HepG2 (cell line): ENCODE data around the gene PEAK3. TPM values are rescaled to one million over a fixed set of nuclear protein-coding genes. Genes with fewer than 3 reads are reported as not detected.

Source experiments
- HNF4A ChIP-seq: sonication (generic); formaldehyde crosslinking; IDR thresholded peaks from 2 replicates; pipeline ENCODE4 v1.4.0; 2020; ENCODE audit warnings: missing genetic modification reagents
- HNF4G ChIP-seq, 2 experiments: sonication (generic) in 1 of 2; formaldehyde crosslinking in 1 of 2; IDR thresholded peaks; 2 replicates each; pipeline versions ENCODE4 v1.4.0 to v1.6.1; 2011 to 2020; ENCODE audit warnings: borderline replicate concordance in 2 of 2, low read depth in 2 of 2, mild to moderate bottlenecking in 2 of 2, low read length in 1 of 2, missing genetic modification reagents in 1 of 2, moderate library complexity in 1 of 2
- IRF2 ChIP-seq: IDR thresholded peaks from 2 replicates; pipeline ENCODE4 v1.6.1; 2018; ENCODE audit warnings: missing genetic modification reagents, missing compliant biosample characterization
- KAT2B ChIP-seq: fragments of 150-350 bp; IDR thresholded peaks from 2 replicates; pipeline ENCODE4 v1.6.1; 2014; ENCODE audit warnings: low read depth, low read length, borderline replicate concordance
- KDM3A ChIP-seq: IDR thresholded peaks from 2 replicates; pipeline ENCODE4 v1.6.1; 2018; ENCODE audit warnings: low read depth, missing compliant biosample characterization
- MTA1 ChIP-seq: sonication (generic); formaldehyde crosslinking; IDR thresholded peaks from 2 replicates; pipeline ENCODE4 v1.4.0; 2020; ENCODE audit warnings: missing genetic modification reagents, mild to moderate bottlenecking, borderline replicate concordance
- NCOA5 ChIP-seq: sonication (generic); formaldehyde crosslinking; IDR thresholded peaks from 2 replicates; pipeline ENCODE4 v1.4.0; 2020; ENCODE audit warnings: missing genetic modification reagents
- PHF21A ChIP-seq: sonication (generic); formaldehyde crosslinking; IDR thresholded peaks from 2 replicates; pipeline ENCODE4 v1.5.0; 2020; ENCODE audit warnings: mild to moderate bottlenecking, missing genetic modification reagents
- RFXANK ChIP-seq: IDR thresholded peaks from 2 replicates; pipeline ENCODE4 v1.6.1; 2016
- TBX2 ChIP-seq: sonication (generic); formaldehyde crosslinking; IDR thresholded peaks from 2 replicates; pipeline ENCODE4 v1.5.0; 2020; ENCODE audit warnings: missing genetic modification reagents, mild to moderate bottlenecking, borderline replicate concordance
- TBX3 ChIP-seq: fragments of 450-650 bp; IDR thresholded peaks from 2 replicates; pipeline ENCODE4 v1.6.1; 2017; ENCODE audit warnings: antibody characterized with exemption, mild to moderate bottlenecking, inconsistent platforms, borderline replicate concordance
- XRCC5 ChIP-seq: fragments of 200-400 bp; formaldehyde crosslinking; optimal IDR thresholded peaks from 2 replicates; pipeline ENCODE3; 2017; ENCODE audit warnings: mild to moderate bottlenecking, low read length
- ZBTB38 ChIP-seq: sonication (generic); formaldehyde crosslinking; IDR thresholded peaks from 2 replicates; pipeline ENCODE4 v1.5.1; 2020; ENCODE audit warnings: mild to moderate bottlenecking, missing genetic modification reagents
- ZC3H13 ChIP-seq: sonication (generic); formaldehyde crosslinking; IDR thresholded peaks from 2 replicates; pipeline ENCODE4 v1.8.1; 2023; ENCODE audit warnings: mild to moderate bottlenecking, missing genetic modification reagents, moderate library complexity
- ZEB1 ChIP-seq: IDR thresholded peaks from 2 replicates; pipeline ENCODE4 v1.6.1; 2012; ENCODE audit warnings: mild to moderate bottlenecking, low read depth, inconsistent platforms; ENCODE audit not compliant: insufficient replicate concordance
- ZNF292 ChIP-seq: sonication (generic); formaldehyde crosslinking; IDR thresholded peaks from 2 replicates; pipeline ENCODE4 v1.8.1; 2022; ENCODE audit warnings: mild to moderate bottlenecking, low read depth, missing genetic modification reagents, borderline replicate concordance
- ZNF788 ChIP-seq: sonication (generic); formaldehyde crosslinking; IDR thresholded peaks from 2 replicates; pipeline ENCODE4 v1.5.0; 2020; ENCODE audit warnings: mild to moderate bottlenecking, missing genetic modification reagents, borderline replicate concordance
- ZNF816 ChIP-seq: sonication (generic); formaldehyde crosslinking; IDR thresholded peaks from 2 replicates; pipeline ENCODE4 v1.8.0; 2022; ENCODE audit warnings: missing genetic modification reagents, mild to moderate bottlenecking, borderline replicate concordance
- ZSCAN29 ChIP-seq: sonication (generic); formaldehyde crosslinking; conservative IDR thresholded peaks from 2 replicates; pipeline ENCODE4 v1.4.0; 2020; ENCODE audit warnings: mild to moderate bottlenecking, missing genetic modification reagents
- polyA plus RNA-seq, 8 experiments: library from polyadenylated mRNA; depleted of rRNA in 3 of 8; stranded (reverse) in 7 of 8; unstranded in 1 of 8; fragments of >200 nt; fragmentation: Illumina TruSeq in 4 of 8; extraction: Trizol in 4 of 8; gene quantifications; 2 replicates each; pipeline versions ENCODE4 v1.2.1 to v1.2.3, GENCODE V29; 2011 to 2016; ENCODE audit warnings: low read depth in 4 of 8, missing spikeins in 1 of 8, mixed read lengths in 1 of 8; ENCODE audit not compliant: insufficient read depth in 1 of 8
- total RNA-seq, 5 experiments: library from RNA; depleted of rRNA; stranded (reverse); fragments of >200 nt; fragmentation: Illumina TruSeq; extraction: Trizol; gene quantifications; 2 replicates each; pipeline ENCODE4 v1.2.3, GENCODE V29; 2016; ENCODE audit warnings: low read depth in 1 of 5
- TF ChIP-seq, protein P1 (sequence below): IDR thresholded peaks from 2 replicates; pipeline ENCODE4 v1.4.0; 2020; ENCODE audit warnings: mild to moderate bottlenecking, missing genetic modification reagents
- TF ChIP-seq, protein P2 (sequence below): sonication (generic); formaldehyde crosslinking; IDR thresholded peaks from 2 replicates; pipeline ENCODE4 v1.4.0; 2020; ENCODE audit warnings: missing genetic modification reagents
- TF ChIP-seq, protein P3 (sequence below): sonication (generic); formaldehyde crosslinking; IDR thresholded peaks from 2 replicates; pipeline ENCODE4 v1.8.0; 2022; ENCODE audit warnings: mild to moderate bottlenecking, missing genetic modification reagents, moderate library complexity
- TF ChIP-seq, protein P4 (sequence below): sonication (generic); formaldehyde crosslinking; IDR thresholded peaks from 2 replicates; pipeline ENCODE4 v1.8.0; 2022; ENCODE audit warnings: mild to moderate bottlenecking, missing genetic modification reagents, moderate library complexity

PEAK3 gene
- total and polyA plus RNA-seq, 2 of the 13 experiments (the other 11 are each of a cell fraction or from before 2014, with no cell fraction given), result not detected

DNA sequence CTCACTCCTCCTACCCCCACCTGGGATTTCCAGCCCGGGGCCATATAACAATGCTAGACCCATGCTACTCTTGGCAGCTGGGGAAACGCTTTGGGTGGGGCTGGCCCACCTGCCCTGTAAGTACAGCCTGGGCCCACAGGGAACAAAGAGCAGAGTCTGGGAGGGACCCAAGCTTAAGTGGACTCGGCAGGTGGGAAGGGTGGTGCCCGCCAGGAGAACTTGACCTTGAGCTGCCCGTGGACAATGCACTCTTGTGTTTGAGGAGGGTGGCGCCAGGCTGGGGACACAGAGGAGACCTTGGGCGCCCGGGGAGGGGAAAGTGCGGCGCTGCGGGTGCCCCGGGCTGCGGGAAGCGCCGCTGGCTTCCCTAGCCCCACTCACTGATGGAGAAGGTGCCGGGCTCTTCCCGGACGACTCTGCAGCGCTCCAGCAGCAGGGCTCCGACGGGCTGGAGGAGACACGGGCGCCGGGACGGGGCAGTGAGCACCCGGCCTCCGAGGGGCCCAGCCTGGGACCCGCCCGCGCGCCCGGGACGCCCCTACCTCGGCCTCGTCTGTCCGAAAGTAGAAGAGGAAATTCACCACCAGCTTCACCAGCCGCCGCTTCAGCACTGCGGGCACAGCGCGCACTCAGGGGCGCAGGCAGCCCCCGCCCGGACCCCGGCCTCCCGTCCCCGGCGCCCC is 46.5 kb downstream of the PEAK3 start (continued):
- TF ChIP-seq ZBTB38 (CRISPR knock-in tag) (0 out of 2 replicates have a peak, but pooled peaks have one; percentile 35), MTA1 (CRISPR knock-in tag) (peak; percentile 52; the same call in 1 of the 2 replicates), TBX2 (peak; percentile 62), KDM3A (no peak), PHF21A (CRISPR knock-in tag) (0 out of 2 replicates have a peak, but pooled peaks have one; percentile 60), RFXANK (CRISPR knock-in tag) (no peak), TBX3 (peak; percentile 33; the same call in 1 of the 2 replicates), NCOA5 (CRISPR knock-in tag) (no peak), ZNF816 (CRISPR knock-in tag) (no peak), ZNF788 (CRISPR knock-in tag) (0 out of 2 replicates have a peak, but pooled peaks have one; percentile 22), ZEB1 (peak; percentile 85), IRF2 (no peak), ZSCAN29 (CRISPR knock-in tag) (no peak), ZC3H13 (CRISPR knock-in tag) (no peak), KAT2B (no peak), ZNF292 (CRISPR knock-in tag) (no peak), XRCC5 (peak; percentile 58), HNF4G (IDR thresholded peaks at IDR 0.05; ENCODE audit: borderline replicate concordance, low read depth, low read length) (peak; percentile 31; the same call in 1 of the 2 replicates), HNF4G (CRISPR knock-in tag; IDR thresholded peaks at IDR 0.05; ENCODE audit: borderline replicate concordance, low read depth) (no peak), HNF4A (peak; percentile 81)
- TF ChIP-seq, protein P1, sequence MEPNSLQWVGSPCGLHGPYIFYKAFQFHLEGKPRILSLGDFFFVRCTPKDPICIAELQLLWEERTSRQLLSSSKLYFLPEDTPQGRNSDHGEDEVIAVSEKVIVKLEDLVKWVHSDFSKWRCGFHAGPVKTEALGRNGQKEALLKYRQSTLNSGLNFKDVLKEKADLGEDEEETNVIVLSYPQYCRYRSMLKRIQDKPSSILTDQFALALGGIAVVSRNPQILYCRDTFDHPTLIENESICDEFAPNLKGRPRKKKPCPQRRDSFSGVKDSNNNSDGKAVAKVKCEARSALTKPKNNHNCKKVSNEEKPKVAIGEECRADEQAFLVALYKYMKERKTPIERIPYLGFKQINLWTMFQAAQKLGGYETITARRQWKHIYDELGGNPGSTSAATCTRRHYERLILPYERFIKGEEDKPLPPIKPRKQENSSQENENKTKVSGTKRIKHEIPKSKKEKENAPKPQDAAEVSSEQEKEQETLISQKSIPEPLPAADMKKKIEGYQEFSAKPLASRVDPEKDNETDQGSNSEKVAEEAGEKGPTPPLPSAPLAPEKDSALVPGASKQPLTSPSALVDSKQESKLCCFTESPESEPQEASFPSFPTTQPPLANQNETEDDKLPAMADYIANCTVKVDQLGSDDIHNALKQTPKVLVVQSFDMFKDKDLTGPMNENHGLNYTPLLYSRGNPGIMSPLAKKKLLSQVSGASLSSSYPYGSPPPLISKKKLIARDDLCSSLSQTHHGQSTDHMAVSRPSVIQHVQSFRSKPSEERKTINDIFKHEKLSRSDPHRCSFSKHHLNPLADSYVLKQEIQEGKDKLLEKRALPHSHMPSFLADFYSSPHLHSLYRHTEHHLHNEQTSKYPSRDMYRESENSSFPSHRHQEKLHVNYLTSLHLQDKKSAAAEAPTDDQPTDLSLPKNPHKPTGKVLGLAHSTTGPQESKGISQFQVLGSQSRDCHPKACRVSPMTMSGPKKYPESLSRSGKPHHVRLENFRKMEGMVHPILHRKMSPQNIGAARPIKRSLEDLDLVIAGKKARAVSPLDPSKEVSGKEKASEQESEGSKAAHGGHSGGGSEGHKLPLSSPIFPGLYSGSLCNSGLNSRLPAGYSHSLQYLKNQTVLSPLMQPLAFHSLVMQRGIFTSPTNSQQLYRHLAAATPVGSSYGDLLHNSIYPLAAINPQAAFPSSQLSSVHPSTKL (CRISPR knock-in tag), result peak; percentile 44
- TF ChIP-seq, protein P2, sequence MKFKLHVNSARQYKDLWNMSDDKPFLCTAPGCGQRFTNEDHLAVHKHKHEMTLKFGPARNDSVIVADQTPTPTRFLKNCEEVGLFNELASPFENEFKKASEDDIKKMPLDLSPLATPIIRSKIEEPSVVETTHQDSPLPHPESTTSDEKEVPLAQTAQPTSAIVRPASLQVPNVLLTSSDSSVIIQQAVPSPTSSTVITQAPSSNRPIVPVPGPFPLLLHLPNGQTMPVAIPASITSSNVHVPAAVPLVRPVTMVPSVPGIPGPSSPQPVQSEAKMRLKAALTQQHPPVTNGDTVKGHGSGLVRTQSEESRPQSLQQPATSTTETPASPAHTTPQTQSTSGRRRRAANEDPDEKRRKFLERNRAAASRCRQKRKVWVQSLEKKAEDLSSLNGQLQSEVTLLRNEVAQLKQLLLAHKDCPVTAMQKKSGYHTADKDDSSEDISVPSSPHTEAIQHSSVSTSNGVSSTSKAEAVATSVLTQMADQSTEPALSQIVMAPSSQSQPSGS, result peak; percentile 40; the same call in 1 of the 2 replicates
- TF ChIP-seq, protein P3, sequence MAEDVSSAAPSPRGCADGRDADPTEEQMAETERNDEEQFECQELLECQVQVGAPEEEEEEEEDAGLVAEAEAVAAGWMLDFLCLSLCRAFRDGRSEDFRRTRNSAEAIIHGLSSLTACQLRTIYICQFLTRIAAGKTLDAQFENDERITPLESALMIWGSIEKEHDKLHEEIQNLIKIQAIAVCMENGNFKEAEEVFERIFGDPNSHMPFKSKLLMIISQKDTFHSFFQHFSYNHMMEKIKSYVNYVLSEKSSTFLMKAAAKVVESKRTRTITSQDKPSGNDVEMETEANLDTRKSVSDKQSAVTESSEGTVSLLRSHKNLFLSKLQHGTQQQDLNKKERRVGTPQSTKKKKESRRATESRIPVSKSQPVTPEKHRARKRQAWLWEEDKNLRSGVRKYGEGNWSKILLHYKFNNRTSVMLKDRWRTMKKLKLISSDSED, result peak; percentile 48; the same call in 1 of the 2 replicates
- TF ChIP-seq, protein P4, sequence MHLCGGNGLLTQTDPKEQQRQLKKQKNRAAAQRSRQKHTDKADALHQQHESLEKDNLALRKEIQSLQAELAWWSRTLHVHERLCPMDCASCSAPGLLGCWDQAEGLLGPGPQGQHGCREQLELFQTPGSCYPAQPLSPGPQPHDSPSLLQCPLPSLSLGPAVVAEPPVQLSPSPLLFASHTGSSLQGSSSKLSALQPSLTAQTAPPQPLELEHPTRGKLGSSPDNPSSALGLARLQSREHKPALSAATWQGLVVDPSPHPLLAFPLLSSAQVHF (CRISPR knock-in tag), result 0 out of 2 replicates have a peak, but pooled peaks have one; percentile 27
